ENCODE data around the gene YWHAH.
A peak's percentile ranks its signal among the peaks of the same experiment; 100 is the strongest.
"Not testable (repeated sequence)": the region's sequence is repeated elsewhere in the genome, so short reads cannot be mapped to it uniquely, and the experiment has no call there.

Gene YWHAH

GRCh38 chr22:31972180-31972579 lies 27.8 kb downstream of the YWHAH start:
- no peak overlapping the region for H3K4me3 ChIP-seq (ENCODE audit: low read depth, low read length)
- DNase-seq (ENCODE audit: low read depth), result no peak
- TF ChIP-seq CTCF (conservative IDR thresholded peaks at IDR 0.05; ENCODE audit: low read depth, low read length), result no peak

- DNase-seq (ENCODE audit: low read depth), result no peak
Measured at GRCh38 chr22:31973739-31974138, 29.4 kb downstream of the YWHAH start.

GRCh38 chr22:31977141-31977841 lies 33.0 kb downstream of the YWHAH start:
- peak; percentile 84 for DNase-seq (ENCODE audit: low read depth)

More at GRCh38 chr22:31973739-31974138, 29.4 kb downstream of the YWHAH start:
- no peak overlapping the region for H3K4me3 ChIP-seq (ENCODE audit: low read depth, low read length)
- TF ChIP-seq CTCF (conservative IDR thresholded peaks at IDR 0.05; ENCODE audit: low read depth, low read length), result no peak

GRCh38 chr22:31977939-31978338 lies 33.6 kb downstream of the YWHAH start:
- no peak for DNase-seq (ENCODE audit: low read depth)
- no peak overlapping the region for H3K4me3 ChIP-seq (ENCODE audit: low read depth, low read length)
- no peak for TF ChIP-seq CTCF (conservative IDR thresholded peaks at IDR 0.05; ENCODE audit: low read depth, low read length)

More at GRCh38 chr22:31977141-31977841, 33.0 kb downstream of the YWHAH start:
- TF ChIP-seq CTCF (conservative IDR thresholded peaks at IDR 0.05; ENCODE audit: low read depth, low read length), result peak; percentile 92
- H3K4me3 ChIP-seq (ENCODE audit: low read depth, low read length), result no peak overlapping the region

GRCh38 chr22:31980628-31981027 lies 36.3 kb downstream of the YWHAH start:
- DNase-seq (ENCODE audit: low read depth), result no peak
- no peak overlapping the region for H3K4me3 ChIP-seq (ENCODE audit: low read depth, low read length)
- TF ChIP-seq CTCF (conservative IDR thresholded peaks at IDR 0.05; ENCODE audit: low read depth, low read length), result no peak

GRCh38 chr22:31981976-31982375 lies 37.6 kb downstream of the YWHAH start:
- not testable (repeated sequence) for DNase-seq (ENCODE audit: low read depth); H3K4me3 ChIP-seq (ENCODE audit: low read depth, low read length)

GRCh38 chr22:31983911-31984656 lies 39.7 kb downstream of the YWHAH start:
- no peak for DNase-seq (ENCODE audit: low read depth)
- no peak overlapping the region for H3K4me3 ChIP-seq (ENCODE audit: low read depth, low read length)
- no peak for TF ChIP-seq CTCF (conservative IDR thresholded peaks at IDR 0.05; ENCODE audit: low read depth, low read length)

Measured in choroid plexus epithelial cell (primary cell).